Tibial nerve (tissue), 4 donors: ENCODE measurements around the gene HOXA9. TPM values are rescaled to one million over a fixed set of nuclear protein-coding genes. Genes with fewer than 3 reads are reported as not detected.

Experiments
- DNase-seq, 2 donors: peaks; one replicate each; pipeline ENCODE4 v3.0.0-alpha.2; 2019; ENCODE audit warnings: low spot score in 2 of 2
- H3K27ac ChIP-seq, 4 donors: fragments of 200-600 bp; sonication (generic) in 3 of 4; one replicate each; pipeline ENCODE4 v1.5.1; 2017 to 2019; ENCODE audit warnings: mild to moderate bottlenecking in 1 of 4
- H3K27me3 ChIP-seq, 2 donors: fragments of 200-600 bp; sonication (generic) in 1 of 2; one replicate each; pipeline versions ENCODE4 v1.5.1 to v1.6.0; 2017 to 2019
- H3K36me3 ChIP-seq, 3 donors: fragments of 200-600 bp; sonication (generic); one replicate each; pipeline ENCODE4 v1.5.1; 2018 to 2019
- H3K4me1 ChIP-seq, 4 donors: fragments of 200-600 bp; sonication (generic) in 3 of 4; one replicate each; pipeline ENCODE4 v1.5.1; 2017 to 2019
- H3K4me3 ChIP-seq, 4 donors: fragments of 200-600 bp; sonication (generic) in 3 of 4; one replicate each; pipeline ENCODE4 v1.5.1; 2017 to 2019; ENCODE audit warnings: mild to moderate bottlenecking in 1 of 4, moderate library complexity in 1 of 4
- H3K9me3 ChIP-seq, 4 donors: fragments of 200-600 bp; sonication (generic) in 3 of 4; one replicate each; pipeline ENCODE4 v1.5.1; 2017 to 2019
- EP300 ChIP-seq, 2 donors: sonication (generic); formaldehyde crosslinking; IDR thresholded peaks; one replicate each; pipeline ENCODE4 v1.6.1; 2017; ENCODE audit warnings: antibody characterized with exemption in 2 of 2, mild to moderate bottlenecking in 1 of 2
- POLR2A ChIP-seq, 2 donors: fragments of 450-650 bp; IDR thresholded peaks; one replicate each; pipeline ENCODE4 v1.6.1; 2017; ENCODE audit warnings: antibody characterized with exemption in 2 of 2, mild to moderate bottlenecking in 2 of 2, moderate library complexity in 2 of 2
- WGBS, 2 donors: methylation state at CpG; one replicate each; pipeline ENCODE4 v1.1.5; 2018; 5-methylcytosine and 5-hydroxymethylcytosine counted together
- total RNA-seq, 4 donors: library from RNA; depleted of rRNA; stranded (reverse); fragments of >200 nt; gene quantifications; one replicate each; pipeline ENCODE4 v1.1.0, GENCODE V29; 2016
- TF ChIP-seq, protein P1 (sequence below), 5 experiments: fragments of 200-600 bp in 3 of 5; fragments of 450-650 bp in 2 of 5; sonication (generic) in 3 of 5; IDR thresholded peaks; one replicate each; pipeline ENCODE4 v1.5.1; 2016 to 2019; ENCODE audit warnings: antibody characterized with exemption in 5 of 5, mild to moderate bottlenecking in 3 of 5, moderate library complexity in 2 of 5

HOXA9 gene
- total RNA-seq, 4 donors from 2014 or later = 10.5 to 13.8 (median 12.7) TPM

DNA sequence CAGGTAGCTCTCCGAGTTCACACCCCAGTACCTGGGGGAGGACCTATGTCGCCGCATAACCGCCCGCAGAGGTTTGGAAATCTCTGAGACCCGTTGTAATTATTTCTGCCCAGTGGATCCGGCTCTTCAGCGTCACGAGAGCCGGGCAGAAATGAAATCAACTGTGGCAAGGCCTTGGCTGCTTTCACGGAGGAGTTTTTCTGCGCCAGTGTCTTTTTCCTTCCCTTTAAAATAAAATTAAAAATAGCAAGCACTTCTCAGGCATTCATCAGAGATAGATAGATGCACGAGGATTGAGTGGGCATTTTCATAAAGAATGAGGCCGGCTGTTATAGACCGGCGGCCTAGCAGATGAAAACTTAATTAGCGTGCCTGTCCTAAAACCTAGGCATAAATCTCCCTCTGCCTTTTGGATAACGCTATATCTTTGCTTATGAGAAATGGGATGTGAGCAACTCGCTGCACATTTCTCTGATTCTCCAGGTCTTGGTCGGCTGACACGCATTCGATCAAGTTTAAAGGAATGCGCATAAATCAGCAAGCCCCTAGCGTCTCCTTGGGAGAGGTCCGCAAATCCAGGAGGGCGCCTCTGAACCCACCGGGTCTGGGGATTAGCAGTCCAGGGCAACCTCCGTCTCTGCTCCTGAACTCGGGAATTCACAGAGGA, 28.1 kb upstream of the HOXA9 start:
- WGBS, 2 donors = 37 to 46% methylated on average over 28 to 29 of the region's 29 CpGs
- H3K9me3 ChIP-seq = no peaks in the 10 kb centered on the region
- H3K4me3 ChIP-seq = peak overlapping the region in 3 of 4 donors; percentile 19 to 51 (median 43)
- H3K36me3 ChIP-seq = no peaks in the 10 kb centered on the region
- DNase-seq = peak in 1 of 2 donors; percentile 12
- TF ChIP-seq, protein P1, sequence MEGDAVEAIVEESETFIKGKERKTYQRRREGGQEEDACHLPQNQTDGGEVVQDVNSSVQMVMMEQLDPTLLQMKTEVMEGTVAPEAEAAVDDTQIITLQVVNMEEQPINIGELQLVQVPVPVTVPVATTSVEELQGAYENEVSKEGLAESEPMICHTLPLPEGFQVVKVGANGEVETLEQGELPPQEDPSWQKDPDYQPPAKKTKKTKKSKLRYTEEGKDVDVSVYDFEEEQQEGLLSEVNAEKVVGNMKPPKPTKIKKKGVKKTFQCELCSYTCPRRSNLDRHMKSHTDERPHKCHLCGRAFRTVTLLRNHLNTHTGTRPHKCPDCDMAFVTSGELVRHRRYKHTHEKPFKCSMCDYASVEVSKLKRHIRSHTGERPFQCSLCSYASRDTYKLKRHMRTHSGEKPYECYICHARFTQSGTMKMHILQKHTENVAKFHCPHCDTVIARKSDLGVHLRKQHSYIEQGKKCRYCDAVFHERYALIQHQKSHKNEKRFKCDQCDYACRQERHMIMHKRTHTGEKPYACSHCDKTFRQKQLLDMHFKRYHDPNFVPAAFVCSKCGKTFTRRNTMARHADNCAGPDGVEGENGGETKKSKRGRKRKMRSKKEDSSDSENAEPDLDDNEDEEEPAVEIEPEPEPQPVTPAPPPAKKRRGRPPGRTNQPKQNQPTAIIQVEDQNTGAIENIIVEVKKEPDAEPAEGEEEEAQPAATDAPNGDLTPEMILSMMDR (IDR thresholded peaks at IDR 0.05) = no peak
- no peak for TF ChIP-seq EP300 (IDR thresholded peaks at IDR 0.05)
- TF ChIP-seq POLR2A (IDR thresholded peaks at IDR 0.05) = no peak
- H3K27ac ChIP-seq = peak overlapping the region in 1 of 4 donors; percentile 87
- H3K27me3 ChIP-seq = peaks cover 7 to 94% of the 10 kb centered on the region in 2 donors
- H3K4me1 ChIP-seq = peaks cover 0 to 38% (median 23%) of the 10 kb centered on the region in 4 donors

GRCh38 chr7:27192546-27193334, 27.4 kb upstream of the HOXA9 start:
- DNase-seq = peak in 1 of 2 donors; percentile 21
- Histone ChIP-seq H3K4me3 (peak overlapping the region; percentile 19 to 51 (median 38)), H3K36me3 (no peaks in the 10 kb centered on the region), H3K4me1 (peaks cover 0 to 38% (median 25%) of the 10 kb centered on the region in 4 donors), H3K27me3 (peaks cover under 1 to 94% of the 10 kb centered on the region in 2 donors), H3K27ac (peak overlapping the region in 3 of 4 donors; percentile 17 to 87 (median 50)), H3K9me3 (no peaks in the 10 kb centered on the region)
- TF ChIP-seq POLR2A (IDR thresholded peaks at IDR 0.05) = no peak
- WGBS, 2 donors = 1 to 9% methylated on average over 32 to 62 of the region's 78 CpGs

- WGBS, 2 donors = 13 to 16% methylated on average over 39 of the region's 42 CpGs
- TF ChIP-seq, protein P1 (IDR thresholded peaks at IDR 0.05) = no peak
- TF ChIP-seq EP300 (IDR thresholded peaks at IDR 0.05) = peak in 1 of 2 donors; percentile 6
- Histone ChIP-seq H3K4me3 (peak overlapping the region; percentile 19 to 51 (median 38)), H3K36me3 (no peaks in the 10 kb centered on the region), H3K27ac (peak overlapping the region in 3 of 4 donors; percentile 17 to 87 (median 50)), H3K4me1 (peaks cover 0 to 42% (median 29%) of the 10 kb centered on the region in 4 donors), H3K9me3 (no peaks in the 10 kb centered on the region), H3K27me3 (peaks cover 0 to 94% of the 10 kb centered on the region in 2 donors)
- peak in 1 of 2 donors; percentile 26 for DNase-seq
Measured at GRCh38 chr7:27191833-27192545, 26.7 kb upstream of the HOXA9 start.

DNA sequence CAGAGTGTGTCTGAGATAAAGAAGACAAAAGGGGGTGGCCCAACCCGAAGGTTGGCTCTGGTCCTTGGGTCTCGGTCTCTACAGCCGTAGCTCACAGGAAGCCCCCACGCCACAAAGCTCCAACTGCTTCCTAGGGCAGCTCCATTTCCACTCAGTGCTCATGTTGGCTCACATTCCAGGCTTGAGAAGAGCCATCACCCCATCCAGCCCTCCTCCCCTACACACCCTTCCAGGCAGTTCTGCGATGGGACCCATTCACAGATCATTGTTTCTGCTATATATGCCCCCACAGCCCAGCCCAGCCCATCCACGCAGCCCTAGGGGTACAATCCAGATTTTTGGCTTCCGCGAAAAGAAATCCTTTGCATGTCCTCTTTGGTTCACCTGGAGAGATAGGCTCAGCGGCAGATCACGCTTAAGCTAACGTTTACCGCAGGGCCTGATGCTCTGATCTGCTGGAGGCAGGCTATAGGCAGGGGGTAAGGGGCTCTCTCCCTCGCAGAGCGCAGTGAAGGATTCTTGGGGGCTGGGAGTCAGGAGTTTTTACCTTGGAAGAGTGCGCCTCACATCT, 25.9 kb upstream of the HOXA9 start:
- peak overlapping the region in 1 of 4 donors; percentile 87 for H3K27ac ChIP-seq
- H3K4me1 ChIP-seq = peaks cover 0 to 42% (median 29%) of the 10 kb centered on the region in 4 donors
- TF ChIP-seq EP300 (IDR thresholded peaks at IDR 0.05) = no peak
- no peak for TF ChIP-seq POLR2A (IDR thresholded peaks at IDR 0.05)
- TF ChIP-seq, protein P1 (IDR thresholded peaks at IDR 0.05) = no peak
- no peaks in the 10 kb centered on the region for H3K9me3 ChIP-seq
- WGBS, 2 donors = 49 to 67% methylated on average over 15 of the region's 15 CpGs
- peak in 1 of 2 donors; percentile 11 for DNase-seq
- peak overlapping the region in 1 of 4 donors; percentile 43 for H3K4me3 ChIP-seq
- no peaks in the 10 kb centered on the region for H3K36me3 ChIP-seq
- H3K27me3 ChIP-seq = peaks cover 0 to 94% of the 10 kb centered on the region in 2 donors
